B cell (primary cell): ENCODE results near the gene SLC28A3. TPM values are rescaled to one million over a fixed set of nuclear protein-coding genes. Genes with fewer than 3 reads are reported as not detected.
"Not testable (repeated sequence)": the region's sequence is repeated elsewhere in the genome, so short reads cannot be mapped to it uniquely, and the experiment has no call there.

Experiments used
- ATAC-seq: fragments of 200-7000 bp; cut with Tn5 transposase; one replicate; pipeline ENCODE4 v1.10.0; 2021; ENCODE audit warnings: low read depth, mild to moderate bottlenecking, moderate number of reproducible peaks, moderate library complexity
- CTCF ChIA-PET: fragments of 350-600 bp; sonication (Branson Sonifier 250); formaldehyde crosslinking; loops from one replicate; lab custom pipeline; 2021; ENCODE audit warnings: antibody characterized with exemption, inconsistent platforms; lab: Charles Lee
- POLR2A ChIA-PET: fragments of 350-600 bp; sonication (Branson Sonifier 250); formaldehyde crosslinking; loops from one replicate; lab custom pipeline; 2021; ENCODE audit warnings: antibody characterized with exemption; lab: Charles Lee
- DNase-seq: peaks from one replicate; pipeline ENCODE4 v3.0.0; 2013
- H2AFZ ChIP-seq: 2 replicates; pipeline ENCODE4 v1.6.1; 2012; ENCODE audit warnings: mild to moderate bottlenecking, low read depth, low read length; ENCODE audit not compliant: insufficient read depth, poor library complexity, severe bottlenecking
- H3K27ac ChIP-seq, 2 donors: 1 replicate in 1 of 2; 2 replicates in 1 of 2; pipeline ENCODE4 v1.5.1; 2012 to 2013; ENCODE audit warnings: low read length in 2 of 2, mild to moderate bottlenecking in 2 of 2, moderate library complexity in 1 of 2
- H3K27me3 ChIP-seq, 4 experiments: fragments of 200-600 bp in 1 of 4; sonication (generic) in 1 of 4; replicated peaks in 1 of 4; 1 replicate in 2 of 4; 2 replicates in 2 of 4; pipeline versions ENCODE4 v1.6.1 to v1.7.0; 2013 to 2016; ENCODE audit warnings: low read length in 3 of 4, mild to moderate bottlenecking in 2 of 4, mixed read lengths in 1 of 4, moderate library complexity in 1 of 4; ENCODE audit not compliant: insufficient read depth in 4 of 4, control insufficient read depth in 3 of 4; ENCODE audit errors: control extremely low read depth in 1 of 4
- H3K36me3 ChIP-seq, 2 experiments: replicated peaks in 1 of 2; 1 replicate in 1 of 2; 2 replicates in 1 of 2; pipeline versions ENCODE4 v1.6.1 to v1.7.1; 2013; ENCODE audit warnings: low read length in 1 of 2; ENCODE audit not compliant: insufficient read depth in 2 of 2, control insufficient read depth in 1 of 2; ENCODE audit errors: control extremely low read depth in 1 of 2, extremely low read depth in 1 of 2
- H3K4me1 ChIP-seq, 2 donors: fragments of 200-600 bp in 1 of 2; sonication (generic) in 1 of 2; 1 replicate in 1 of 2; 2 replicates in 1 of 2; pipeline versions ENCODE4 v1.5.1 to v1.6.1; 2013 to 2017; ENCODE audit warnings: low read length in 2 of 2; ENCODE audit not compliant: control insufficient read depth in 2 of 2, insufficient read depth in 2 of 2
- H3K4me2 ChIP-seq: replicated peaks from 2 replicates; pipeline ENCODE3; 2012; ENCODE audit warnings: mild to moderate bottlenecking, low read depth, low read length; ENCODE audit not compliant: poor library complexity, severe bottlenecking
- H3K4me3 ChIP-seq, 5 experiments: fragments of 200-600 bp in 1 of 5; sonication (generic) in 1 of 5; 1 replicate in 3 of 5; 2 replicates in 2 of 5; pipeline versions ENCODE4 v1.5.1 to v1.7.0; 2011 to 2016; ENCODE audit warnings: low read length in 4 of 5, mild to moderate bottlenecking in 4 of 5, low read depth in 2 of 5, control low read depth in 1 of 5, moderate library complexity in 1 of 5; ENCODE audit not compliant: insufficient read depth in 1 of 5; ENCODE audit errors: control extremely low read depth in 1 of 5, extremely low read depth in 1 of 5
- H3K79me2 ChIP-seq: fragments of 200-600 bp; sonication (generic); one replicate; pipeline ENCODE4 v1.6.0; 2016; ENCODE audit warnings: low read length; ENCODE audit not compliant: control insufficient read depth, insufficient read depth
- H3K9ac ChIP-seq: fragments of 200-600 bp; sonication (generic); 2 replicates; pipeline ENCODE4 v1.6.1; 2017; ENCODE audit warnings: mild to moderate bottlenecking, low read length, moderate library complexity
- H3K9me3 ChIP-seq, 3 donors: one replicate each; pipeline versions ENCODE4 v1.6.1 to v1.7.1; 2013; ENCODE audit warnings: low read length in 2 of 3; ENCODE audit not compliant: control insufficient read depth in 2 of 3, insufficient read depth in 1 of 3; ENCODE audit errors: control extremely low read depth in 1 of 3
- H4K20me1 ChIP-seq: 2 replicates; pipeline ENCODE4 v1.6.0; 2012; ENCODE audit warnings: mild to moderate bottlenecking, low read length; ENCODE audit not compliant: insufficient read depth, control insufficient read depth, poor library complexity, severe bottlenecking
- H3K27ac Mint-ChIP-seq: one replicate; pipeline ENCODE4 v1.8.0; 2021; ENCODE audit warnings: mixed read lengths
- H3K27me3 Mint-ChIP-seq: one replicate; pipeline ENCODE4 v1.8.0; 2021; ENCODE audit warnings: mixed read lengths
- H3K4me1 Mint-ChIP-seq: one replicate; pipeline ENCODE4 v1.8.0; 2021; ENCODE audit warnings: mixed read lengths
- H3K4me3 Mint-ChIP-seq: one replicate; pipeline ENCODE4 v1.8.0; 2021; ENCODE audit warnings: mixed read lengths
- H3K9me3 Mint-ChIP-seq: one replicate; pipeline ENCODE4 v1.8.0; 2022; ENCODE audit warnings: mixed read lengths; ENCODE audit not compliant: insufficient read depth
- CTCF ChIP-seq: fragments of 200-600 bp; IDR thresholded peaks from one replicate; pipeline ENCODE4 v1.8.0; 2022; ENCODE audit warnings: antibody characterized with exemption, mild to moderate bottlenecking
- EZH2 ChIP-seq: IDR thresholded peaks from 2 replicates; pipeline ENCODE4 v1.6.1; 2012; ENCODE audit warnings: borderline replicate concordance, low read depth, mild to moderate bottlenecking, moderate library complexity, low read length; ENCODE audit not compliant: insufficient read depth, poor library complexity, severe bottlenecking
- WGBS: methylation state at CpG from one replicate; pipeline ENCODE4 v1.1.5; 2013; ENCODE audit warnings: missing lambda C conversion rate; ENCODE audit not compliant: insufficient coverage; 5-methylcytosine and 5-hydroxymethylcytosine counted together
- intact Hi-C: fragments of 100-400 bp; cut with micrococcal nuclease; formaldehyde crosslinking; loops from one replicate; pipeline ENCODE4 v1.10.0; 2022
- polyA plus RNA-seq: library from polyadenylated mRNA; depleted of rRNA; stranded (reverse); fragments of >200 nt; gene quantifications from 2 replicates; pipeline ENCODE4 v1.2.3, GENCODE V29; 2012
- total RNA-seq, 2 donors: library from RNA; stranded (reverse); fragments of 120-200 nt in 1 of 2; gene quantifications; 1 replicate in 1 of 2; 2 replicates in 1 of 2; pipeline versions ENCODE4 v1.2.3 to v1.2.4, GENCODE V29; 2013 to 2022

SLC28A3 gene
- total and polyA plus RNA-seq, 2 donors (not counting 1 experiment from before 2014, with no cell fraction given): not detected

GRCh38 chr9:84366683-84367082 lies 26.1 kb upstream of the SLC28A3 start:
- Mint-ChIP-seq H3K27me3 (peaks cover 15% of the 10 kb centered on the region), H3K9me3 (no peaks in the 10 kb centered on the region), H3K4me3 (no peak overlapping the region), H3K27ac (no peak overlapping the region), H3K4me1 (no peaks in the 10 kb centered on the region)
- no peaks in the 10 kb centered on the region for H4K20me1 ChIP-seq
- no peaks in the 10 kb centered on the region for H3K79me2 ChIP-seq
- no peak overlapping the region for H3K9ac ChIP-seq
- TF ChIP-seq CTCF (no peak), EZH2 (no peak)
- intact Hi-C loops: no loop called here
- no peak overlapping the region for H3K4me2 ChIP-seq
- POLR2A ChIA-PET: no interaction called here
- H3K4me3 ChIP-seq: no peak overlapping the region
- no peak overlapping the region for H3K27ac ChIP-seq
- no peak for DNase-seq
- ATAC-seq: no peak
- H3K36me3 ChIP-seq: no peaks in the 10 kb centered on the region
- WGBS: 92% methylated on average over 1 of the region's 1 CpG
- no peaks in the 10 kb centered on the region for H3K27me3 ChIP-seq
- no peaks in the 10 kb centered on the region for H3K4me1 ChIP-seq
- peaks cover 0 to 8% (median 0%) of the 10 kb centered on the region in 3 donors for H3K9me3 ChIP-seq
- CTCF ChIA-PET: interaction anchor here (1.0 kb wide), 1 partner anchor 32 kb away, joined by 3 read pairs; no protein-coding TSS in a partner anchor
- no peak overlapping the region for H2AFZ ChIP-seq

GRCh38 chr9:84364894-84365490 lies 24.4 kb upstream of the SLC28A3 start:
- H3K9me3 ChIP-seq, H3K9me3 Mint-ChIP-seq, H3K4me3 ChIP-seq, ATAC-seq, H3K27ac ChIP-seq, CTCF ChIA-PET, H2AFZ ChIP-seq, intact Hi-C loops, H3K27me3 ChIP-seq, H3K27me3 Mint-ChIP-seq, H3K4me1 Mint-ChIP-seq, H3K4me3 Mint-ChIP-seq, POLR2A ChIA-PET, H3K79me2 ChIP-seq, H3K27ac Mint-ChIP-seq, DNase-seq, H3K36me3 ChIP-seq, H3K4me1 ChIP-seq, H3K9ac ChIP-seq, H3K4me2 ChIP-seq, H4K20me1 ChIP-seq: not testable (repeated sequence)
- no CpG with 5 or more reads among the region's 1 CpG for WGBS
